GM04503 (cell line): ENCODE measurements around the gene PCCB.
"Not testable (repeated sequence)": the region's sequence is repeated elsewhere in the genome, so short reads cannot be mapped to it uniquely, and the experiment has no call there.

Source experiments
- DNase-seq: peaks from one replicate; pipeline ENCODE4 v3.0.0-alpha.2; 2012; ENCODE audit warnings: low read depth

PCCB gene

GRCh38 chr3:136262559-136262958, 12.4 kb downstream of the PCCB start:
- DNase-seq = no peak

GRCh38 chr3:136263251-136263650, 13.1 kb downstream of the PCCB start:
- no peak for DNase-seq

GRCh38 chr3:136266468-136267125, 16.5 kb downstream of the PCCB start:
- peak; percentile 8 for DNase-seq

GRCh38 chr3:136267235-136267634, 17.1 kb downstream of the PCCB start:
- DNase-seq = no peak

- no peak for DNase-seq
Measured at GRCh38 chr3:136270179-136270578, 20.0 kb downstream of the PCCB start.

GRCh38 chr3:136271626-136272025, 21.5 kb downstream of the PCCB start:
- DNase-seq = not testable (repeated sequence)

GRCh38 chr3:136276049-136276755, 26.1 kb downstream of the PCCB start:
- DNase-seq = no peak

- DNase-seq = no peak
Measured at GRCh38 chr3:136277115-136277514, 27.0 kb downstream of the PCCB start.

GRCh38 chr3:136277634-136278033, 27.5 kb downstream of the PCCB start:
- DNase-seq = no peak

GRCh38 chr3:136279092-136279491, 29.0 kb downstream of the PCCB start:
- no peak for DNase-seq

- no peak for DNase-seq
Measured at GRCh38 chr3:136280961-136281360, 30.8 kb downstream of the PCCB start.

GRCh38 chr3:136281966-136282520, 31.9 kb downstream of the PCCB start:
- DNase-seq = no peak

- no peak for DNase-seq
Measured at GRCh38 chr3:136283627-136284026, 33.5 kb downstream of the PCCB start.

GRCh38 chr3:136291302-136291701, 41.2 kb downstream of the PCCB start:
- no peak for DNase-seq

- DNase-seq = no peak
Measured at GRCh38 chr3:136292500-136292899, 42.4 kb downstream of the PCCB start.

- no peak for DNase-seq
Measured at GRCh38 chr3:136293279-136293678, 43.1 kb downstream of the PCCB start.

- no peak for DNase-seq
Measured at GRCh38 chr3:136294176-136294575, 44.0 kb downstream of the PCCB start.

GRCh38 chr3:136296960-136297359, 46.8 kb downstream of the PCCB start:
- no peak for DNase-seq

GRCh38 chr3:136297826-136298225, 47.7 kb downstream of the PCCB start:
- no peak for DNase-seq

GRCh38 chr3:136300444-136300843, 50.3 kb downstream of the PCCB start:
- DNase-seq = no peak

- DNase-seq = peak; percentile 16
Measured at GRCh38 chr3:136305879-136306278, 55.7 kb downstream of the PCCB start.

- no peak for DNase-seq
Measured at GRCh38 chr3:136311261-136311660, 61.1 kb downstream of the PCCB start.

GRCh38 chr3:136311968-136312367, 61.8 kb downstream of the PCCB start:
- DNase-seq = no peak

- no peak for DNase-seq
Measured at GRCh38 chr3:136326316-136326715, 76.2 kb downstream of the PCCB start.
